Breast epithelium (tissue), 3 donors: ENCODE data around the gene PSMC3IP.

Experiments
- POLR2A ChIP-seq: fragments of 450-650 bp; IDR thresholded peaks from one replicate; pipeline ENCODE4 v1.6.1; 2016; ENCODE audit warnings: antibody characterized with exemption, mild to moderate bottlenecking, moderate library complexity
- TF ChIP-seq, protein P1 (sequence below), 3 donors: fragments of 450-650 bp; IDR thresholded peaks; one replicate each; pipeline ENCODE4 v1.5.1; 2016 to 2017; ENCODE audit warnings: antibody characterized with exemption in 3 of 3, mild to moderate bottlenecking in 3 of 3, moderate library complexity in 3 of 3

DNA sequence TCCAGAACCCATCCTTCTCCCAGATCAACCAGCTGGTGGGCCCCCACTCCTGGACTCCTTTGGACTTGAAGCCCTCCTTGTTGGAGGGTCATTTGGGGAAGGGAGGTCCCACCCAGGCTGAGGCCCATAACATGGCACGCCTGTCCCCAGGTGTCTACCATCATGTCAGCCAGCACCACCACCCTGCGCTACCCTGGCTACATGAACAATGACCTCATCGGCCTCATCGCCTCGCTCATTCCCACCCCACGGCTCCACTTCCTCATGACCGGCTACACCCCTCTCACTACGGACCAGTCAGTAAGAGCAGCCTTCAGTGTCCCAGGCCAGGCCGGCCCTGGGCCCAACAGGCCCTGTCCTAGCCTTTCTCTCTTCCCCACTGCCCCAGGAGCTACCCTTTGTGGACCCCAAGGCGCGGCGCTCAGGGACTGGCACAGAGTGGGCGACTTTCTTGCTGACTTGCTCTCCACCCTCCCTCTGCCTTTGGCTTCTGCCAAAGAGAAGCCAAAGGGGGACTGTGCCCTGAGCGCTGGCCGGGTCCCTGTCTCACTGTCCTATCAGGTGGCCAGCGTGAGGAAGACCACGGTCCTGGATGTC is 36.3 kb upstream of the PSMC3IP start:
- TF ChIP-seq, protein P1, sequence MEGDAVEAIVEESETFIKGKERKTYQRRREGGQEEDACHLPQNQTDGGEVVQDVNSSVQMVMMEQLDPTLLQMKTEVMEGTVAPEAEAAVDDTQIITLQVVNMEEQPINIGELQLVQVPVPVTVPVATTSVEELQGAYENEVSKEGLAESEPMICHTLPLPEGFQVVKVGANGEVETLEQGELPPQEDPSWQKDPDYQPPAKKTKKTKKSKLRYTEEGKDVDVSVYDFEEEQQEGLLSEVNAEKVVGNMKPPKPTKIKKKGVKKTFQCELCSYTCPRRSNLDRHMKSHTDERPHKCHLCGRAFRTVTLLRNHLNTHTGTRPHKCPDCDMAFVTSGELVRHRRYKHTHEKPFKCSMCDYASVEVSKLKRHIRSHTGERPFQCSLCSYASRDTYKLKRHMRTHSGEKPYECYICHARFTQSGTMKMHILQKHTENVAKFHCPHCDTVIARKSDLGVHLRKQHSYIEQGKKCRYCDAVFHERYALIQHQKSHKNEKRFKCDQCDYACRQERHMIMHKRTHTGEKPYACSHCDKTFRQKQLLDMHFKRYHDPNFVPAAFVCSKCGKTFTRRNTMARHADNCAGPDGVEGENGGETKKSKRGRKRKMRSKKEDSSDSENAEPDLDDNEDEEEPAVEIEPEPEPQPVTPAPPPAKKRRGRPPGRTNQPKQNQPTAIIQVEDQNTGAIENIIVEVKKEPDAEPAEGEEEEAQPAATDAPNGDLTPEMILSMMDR (IDR thresholded peaks at IDR 0.05) = no peak
- no peak for TF ChIP-seq POLR2A
